ENCODE data around the gene LRRC36.
"Not testable (repeated sequence)": the region's sequence is repeated elsewhere in the genome, so short reads cannot be mapped to it uniquely, and the experiment has no call there.

Gene LRRC36

DNA sequence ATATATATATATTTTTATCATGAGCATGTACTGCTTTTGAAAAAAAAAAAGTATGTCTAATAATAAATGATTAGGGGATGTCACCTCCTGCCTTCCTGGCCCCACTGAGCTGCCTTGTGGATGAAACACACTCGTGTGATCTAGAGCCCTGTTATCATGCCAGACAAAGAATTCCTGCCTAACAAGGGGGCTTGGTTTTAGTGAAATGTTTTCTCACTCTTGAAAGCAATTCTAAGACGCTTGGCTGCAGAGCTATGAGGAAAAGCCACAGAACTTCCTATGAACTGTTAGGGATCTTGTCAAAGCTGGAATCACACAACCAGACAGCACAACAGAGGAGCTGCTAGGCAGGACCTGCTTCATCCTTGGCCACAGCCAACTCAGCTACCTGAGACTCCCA is 85.7 kb downstream of the LRRC36 start:
- Histone ChIP-seq H3K79me2 (ENCODE audit: low read length) (no peaks in the 10 kb centered on the region), H3K27ac (ENCODE audit: low read length) (no peak overlapping the region), H3K36me3 (replicated peaks; ENCODE audit: insufficient read depth, low read length) (no peaks in the 10 kb centered on the region), H3K9me3 (replicated peaks; ENCODE audit: insufficient read depth, low read length) (no peaks in the 10 kb centered on the region), H3K9me2 (replicated peaks; ENCODE audit: insufficient read depth, low read length) (no peaks in the 10 kb centered on the region), H3F3A (ENCODE audit: insufficient read depth, low read length) (no peaks in the 10 kb centered on the region; the same call in 1 of the 2 replicates), H2AFZ (ENCODE audit: low read length) (no peak overlapping the region), H3K27me3 (replicated peaks; ENCODE audit: insufficient read depth, low read length) (peaks cover 21% of the 10 kb centered on the region), H4K20me1 (ENCODE audit: insufficient read depth, low read length) (no peaks in the 10 kb centered on the region), H3K4me3 (ENCODE audit: low read length) (no peak overlapping the region), H3K4me1 (ENCODE audit: low read length) (0 out of 2 replicates have a peak, but pooled peaks cover 7% of the 10 kb centered on the region), H3K9ac (ENCODE audit: low read length) (no peak overlapping the region), H3K4me2 (ENCODE audit: low read depth, low read length) (no peak overlapping the region)
- DNase-seq: no peak
- TF ChIP-seq EZH2 (optimal IDR thresholded peaks at IDR 0.05; ENCODE audit: low read depth, low read length) (no peak), EZH2phosphoT487 (IDR thresholded peaks at IDR 0.05; ENCODE audit: low read length) (no peak)
- TF ChIP-seq, protein P1, sequence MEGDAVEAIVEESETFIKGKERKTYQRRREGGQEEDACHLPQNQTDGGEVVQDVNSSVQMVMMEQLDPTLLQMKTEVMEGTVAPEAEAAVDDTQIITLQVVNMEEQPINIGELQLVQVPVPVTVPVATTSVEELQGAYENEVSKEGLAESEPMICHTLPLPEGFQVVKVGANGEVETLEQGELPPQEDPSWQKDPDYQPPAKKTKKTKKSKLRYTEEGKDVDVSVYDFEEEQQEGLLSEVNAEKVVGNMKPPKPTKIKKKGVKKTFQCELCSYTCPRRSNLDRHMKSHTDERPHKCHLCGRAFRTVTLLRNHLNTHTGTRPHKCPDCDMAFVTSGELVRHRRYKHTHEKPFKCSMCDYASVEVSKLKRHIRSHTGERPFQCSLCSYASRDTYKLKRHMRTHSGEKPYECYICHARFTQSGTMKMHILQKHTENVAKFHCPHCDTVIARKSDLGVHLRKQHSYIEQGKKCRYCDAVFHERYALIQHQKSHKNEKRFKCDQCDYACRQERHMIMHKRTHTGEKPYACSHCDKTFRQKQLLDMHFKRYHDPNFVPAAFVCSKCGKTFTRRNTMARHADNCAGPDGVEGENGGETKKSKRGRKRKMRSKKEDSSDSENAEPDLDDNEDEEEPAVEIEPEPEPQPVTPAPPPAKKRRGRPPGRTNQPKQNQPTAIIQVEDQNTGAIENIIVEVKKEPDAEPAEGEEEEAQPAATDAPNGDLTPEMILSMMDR (IDR thresholded peaks at IDR 0.05; ENCODE audit: low read length): no peak

DNA sequence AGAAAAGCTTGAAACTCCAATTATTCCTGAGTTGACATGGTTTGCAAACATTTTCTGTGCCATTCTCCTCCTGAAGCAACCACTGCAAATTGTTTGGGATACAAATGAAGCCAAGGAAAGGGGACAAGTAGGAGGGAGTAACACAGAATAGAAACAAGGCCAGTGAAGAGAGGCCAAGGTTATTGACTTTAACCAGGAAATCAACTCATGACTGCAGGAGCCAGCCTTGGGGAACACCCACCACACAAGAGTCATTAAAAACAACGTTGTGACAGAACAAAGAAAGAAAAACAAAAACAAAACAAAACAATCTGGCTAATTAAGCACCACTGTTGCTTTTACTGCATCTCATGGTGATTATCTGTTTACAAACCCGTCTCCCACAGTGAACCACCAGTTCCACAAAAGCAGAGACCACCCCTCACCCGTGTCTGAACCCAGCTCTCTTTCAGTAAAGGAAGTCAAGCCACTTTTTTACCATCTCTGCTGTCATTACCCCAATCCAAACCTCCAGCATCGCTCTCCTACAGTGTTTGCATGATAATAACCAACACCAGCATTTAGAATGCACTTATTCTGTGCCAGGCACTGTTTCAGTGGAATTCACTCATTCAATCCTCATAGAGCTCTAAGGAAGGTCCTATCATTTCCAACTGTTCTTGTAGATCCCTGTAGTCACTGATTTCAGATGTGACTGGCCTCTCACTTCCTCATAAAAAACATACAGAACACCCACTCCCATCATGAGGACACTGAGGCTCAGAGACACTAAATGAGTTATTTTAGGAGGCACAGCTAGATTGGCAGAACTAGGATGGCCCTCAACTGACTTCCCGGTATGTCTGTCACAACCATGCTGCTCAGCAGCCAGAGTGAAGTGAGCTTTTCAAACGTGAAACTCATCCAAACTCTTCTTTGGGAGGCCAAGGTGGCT is 87.6 kb downstream of the LRRC36 start:
- H4K20me1 ChIP-seq (ENCODE audit: insufficient read depth, low read length): no peaks in the 10 kb centered on the region
- no peaks in the 10 kb centered on the region for H3K9me3 ChIP-seq (replicated peaks; ENCODE audit: insufficient read depth, low read length)

DNA sequence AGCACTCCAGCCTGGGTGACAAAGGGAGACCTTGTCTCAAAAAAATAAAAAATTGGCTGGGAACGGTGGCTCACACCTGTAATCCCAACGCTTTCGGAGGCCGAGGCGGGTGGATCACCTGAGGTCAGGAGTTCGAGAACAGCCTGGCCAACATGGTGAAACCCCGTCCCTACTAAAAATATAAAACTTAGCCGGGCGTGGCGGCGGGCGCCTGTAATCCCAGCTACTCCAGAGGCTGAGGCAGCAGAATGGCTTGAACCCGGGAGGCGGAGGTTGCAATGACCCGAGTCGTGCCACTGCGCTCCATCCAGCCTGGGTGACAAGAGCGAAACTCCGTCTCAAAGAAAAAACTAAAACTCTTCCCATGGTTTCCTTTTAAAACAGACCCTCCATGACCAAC is 88.8 kb downstream of the LRRC36 start:
- peak overlapping the region; percentile 93 for H3K4me2 ChIP-seq (ENCODE audit: low read depth, low read length)
- peak overlapping the region; percentile 69 for H3K4me3 ChIP-seq (ENCODE audit: low read length)
- H3K27ac ChIP-seq (ENCODE audit: low read length); DNase-seq; H4K20me1 ChIP-seq (ENCODE audit: insufficient read depth, low read length); H3K79me2 ChIP-seq (ENCODE audit: low read length); H3K9me2 ChIP-seq (replicated peaks; ENCODE audit: insufficient read depth, low read length); H3K36me3 ChIP-seq (replicated peaks; ENCODE audit: insufficient read depth, low read length); H3F3A ChIP-seq (ENCODE audit: insufficient read depth, low read length); H3K4me1 ChIP-seq (ENCODE audit: low read length); H3K9ac ChIP-seq (ENCODE audit: low read length); H2AFZ ChIP-seq (ENCODE audit: low read length); H3K9me3 ChIP-seq (replicated peaks; ENCODE audit: insufficient read depth, low read length): not testable (repeated sequence)
- peaks cover 34% of the 10 kb centered on the region for H3K27me3 ChIP-seq (replicated peaks; ENCODE audit: insufficient read depth, low read length)

More for the DNA sequence above, 87.6 kb downstream of the LRRC36 start:
- Histone ChIP-seq H3K4me2 (ENCODE audit: low read depth, low read length) (no peak overlapping the region), H3F3A (ENCODE audit: insufficient read depth, low read length) (no peaks in the 10 kb centered on the region; the same call in 1 of the 2 replicates), H3K79me2 (ENCODE audit: low read length) (no peaks in the 10 kb centered on the region), H3K9ac (ENCODE audit: low read length) (no peak overlapping the region), H3K27ac (ENCODE audit: low read length) (no peak overlapping the region), H3K36me3 (replicated peaks; ENCODE audit: insufficient read depth, low read length) (no peaks in the 10 kb centered on the region), H3K27me3 (replicated peaks; ENCODE audit: insufficient read depth, low read length) (peaks cover 26% of the 10 kb centered on the region), H3K9me2 (replicated peaks; ENCODE audit: insufficient read depth, low read length) (no peaks in the 10 kb centered on the region), H2AFZ (ENCODE audit: low read length) (no peak overlapping the region), H3K4me1 (ENCODE audit: low read length) (0 out of 2 replicates have a peak, but pooled peaks cover 7% of the 10 kb centered on the region), H3K4me3 (ENCODE audit: low read length) (no peak overlapping the region)
- no peak for DNase-seq
- TF ChIP-seq EZH2phosphoT487 (IDR thresholded peaks at IDR 0.05; ENCODE audit: low read length) (no peak), EZH2 (optimal IDR thresholded peaks at IDR 0.05; ENCODE audit: low read depth, low read length) (no peak)
- TF ChIP-seq, protein P1 (IDR thresholded peaks at IDR 0.05; ENCODE audit: low read length): no peak
